Esophagus squamous epithelium (tissue), 5 donors: ENCODE measurements around the gene TP53I13. TPM values are rescaled to one million over a fixed set of nuclear protein-coding genes. Genes with fewer than 3 reads are reported as not detected.

Experiments used
- DNase-seq: peaks from one replicate; lab custom pipeline; 2025; lab: John Stamatoyannopoulos, UW
- H3K27ac ChIP-seq, 4 donors: fragments of 200-600 bp; sonication (generic); one replicate each; pipeline ENCODE4 v1.5.1; 2016 to 2019; ENCODE audit warnings: mild to moderate bottlenecking in 1 of 4
- H3K27me3 ChIP-seq, 4 donors: fragments of 200-600 bp; sonication (generic); 1 replicate in 3 of 4; 2 replicates in 1 of 4; pipeline versions ENCODE4 v1.5.1 to v1.6.0; 2017 to 2021; ENCODE audit warnings: antibody characterized with exemption in 1 of 4
- H3K36me3 ChIP-seq, 3 donors: fragments of 200-600 bp; sonication (generic); one replicate each; pipeline ENCODE4 v1.5.1; 2016 to 2019
- H3K4me1 ChIP-seq, 3 donors: fragments of 200-600 bp; sonication (generic); one replicate each; pipeline ENCODE4 v1.5.1; 2017 to 2019
- H3K4me3 ChIP-seq, 4 donors: fragments of 200-600 bp; sonication (generic); 1 replicate in 3 of 4; 2 replicates in 1 of 4; pipeline ENCODE4 v1.5.1; 2016 to 2019; ENCODE audit warnings: mild to moderate bottlenecking in 2 of 4, moderate library complexity in 1 of 4
- H3K9me3 ChIP-seq, 3 donors: fragments of 200-600 bp; sonication (generic); one replicate each; pipeline ENCODE4 v1.5.1; 2016 to 2019
- POLR2A ChIP-seq, 4 donors: fragments of 450-650 bp; IDR thresholded peaks; one replicate each; pipeline ENCODE4 v1.6.1; 2017; ENCODE audit warnings: antibody characterized with exemption in 4 of 4, mild to moderate bottlenecking in 4 of 4, moderate library complexity in 3 of 4
- WGBS, 2 donors: methylation state at CpG; one replicate each; pipeline ENCODE4 v1.1.5; 2018; 5-methylcytosine and 5-hydroxymethylcytosine counted together
- intact Hi-C: fragments of 100-400 bp; cut with DNase I; formaldehyde crosslinking; loops from one replicate; pipeline ENCODE4 v1.15.0; 2022
- total RNA-seq, 4 donors: library from RNA; depleted of rRNA; stranded (reverse); fragments of >200 nt; gene quantifications; one replicate each; pipeline ENCODE4 v1.1.0, GENCODE V29; 2016
- TF ChIP-seq, protein P1 (sequence below), 6 experiments: fragments of 450-650 bp in 4 of 6; fragments of 200-600 bp in 2 of 6; sonication (generic) in 2 of 6; IDR thresholded peaks; one replicate each; pipeline ENCODE4 v1.5.1; 2016 to 2019; ENCODE audit warnings: antibody characterized with exemption in 6 of 6, mild to moderate bottlenecking in 4 of 6, moderate library complexity in 4 of 6
- donor health status: DM: yes; HTN: yes; CAD: no.

TP53I13 gene
- total RNA-seq, 4 donors from 2014 or later = 11.8 to 34.9 (median 21.8) TPM

DNA sequence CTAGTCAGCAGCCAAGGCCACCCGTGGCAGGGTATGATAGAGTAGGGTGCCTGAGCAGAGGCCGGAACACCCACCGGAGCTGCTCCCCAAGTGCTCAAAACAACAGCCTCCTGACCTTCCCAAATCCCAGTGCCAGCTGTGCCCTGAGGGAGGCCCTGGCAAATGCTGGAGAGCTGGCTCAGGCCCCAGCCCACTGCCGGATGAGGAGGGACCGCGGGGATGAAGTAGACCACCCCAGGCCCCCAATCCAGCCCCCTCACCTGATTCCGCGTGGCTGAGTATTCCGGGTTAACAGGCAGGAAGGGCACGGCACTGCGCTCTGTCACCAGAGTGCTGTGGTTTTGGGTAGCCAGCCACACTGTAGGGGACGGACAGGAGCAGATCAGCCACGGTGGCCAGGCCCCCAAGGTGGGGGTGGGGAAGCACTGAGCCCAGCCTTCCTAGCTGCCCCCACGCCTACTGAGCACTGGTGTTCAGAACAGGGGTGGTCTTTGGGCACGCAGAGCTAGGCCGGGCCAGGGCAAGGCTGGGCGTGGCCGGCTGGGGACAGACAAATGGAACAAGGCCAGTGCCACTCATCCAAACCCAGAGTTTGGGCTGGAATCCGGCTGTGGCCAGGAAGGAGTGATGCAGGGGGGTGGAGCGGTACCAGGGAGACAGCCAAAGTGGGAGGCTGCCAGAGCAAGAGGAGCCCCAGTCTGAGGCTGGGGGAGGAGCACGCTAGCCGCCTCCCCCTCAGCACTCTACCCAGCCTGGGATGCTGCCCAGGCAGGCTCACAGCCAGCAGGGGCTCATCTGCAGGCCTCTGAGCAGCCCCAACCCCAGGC lies 9.1 kb downstream of the TP53I13 start:
- Histone ChIP-seq H3K9me3 (no peaks in the 10 kb centered on the region), H3K36me3 (peaks cover 21 to 97% (median 51%) of the 10 kb centered on the region in 3 donors), H3K27me3 (no peaks in the 10 kb centered on the region), H3K4me3 (no peak overlapping the region), H3K27ac (peak overlapping the region in 2 of 4 donors; percentile 55 to 65), H3K4me1 (peaks cover 31 to 67% (median 34%) of the 10 kb centered on the region in 3 donors)
- no peak for DNase-seq
- no peak for TF ChIP-seq POLR2A (IDR thresholded peaks at IDR 0.05)
- TF ChIP-seq, protein P1, sequence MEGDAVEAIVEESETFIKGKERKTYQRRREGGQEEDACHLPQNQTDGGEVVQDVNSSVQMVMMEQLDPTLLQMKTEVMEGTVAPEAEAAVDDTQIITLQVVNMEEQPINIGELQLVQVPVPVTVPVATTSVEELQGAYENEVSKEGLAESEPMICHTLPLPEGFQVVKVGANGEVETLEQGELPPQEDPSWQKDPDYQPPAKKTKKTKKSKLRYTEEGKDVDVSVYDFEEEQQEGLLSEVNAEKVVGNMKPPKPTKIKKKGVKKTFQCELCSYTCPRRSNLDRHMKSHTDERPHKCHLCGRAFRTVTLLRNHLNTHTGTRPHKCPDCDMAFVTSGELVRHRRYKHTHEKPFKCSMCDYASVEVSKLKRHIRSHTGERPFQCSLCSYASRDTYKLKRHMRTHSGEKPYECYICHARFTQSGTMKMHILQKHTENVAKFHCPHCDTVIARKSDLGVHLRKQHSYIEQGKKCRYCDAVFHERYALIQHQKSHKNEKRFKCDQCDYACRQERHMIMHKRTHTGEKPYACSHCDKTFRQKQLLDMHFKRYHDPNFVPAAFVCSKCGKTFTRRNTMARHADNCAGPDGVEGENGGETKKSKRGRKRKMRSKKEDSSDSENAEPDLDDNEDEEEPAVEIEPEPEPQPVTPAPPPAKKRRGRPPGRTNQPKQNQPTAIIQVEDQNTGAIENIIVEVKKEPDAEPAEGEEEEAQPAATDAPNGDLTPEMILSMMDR (IDR thresholded peaks at IDR 0.05) = no peak
- intact Hi-C loops = no loop called here
- 70 to 100% methylated on average over 1 to 3 of the region's 22 CpGs for WGBS, 2 donors

DNA sequence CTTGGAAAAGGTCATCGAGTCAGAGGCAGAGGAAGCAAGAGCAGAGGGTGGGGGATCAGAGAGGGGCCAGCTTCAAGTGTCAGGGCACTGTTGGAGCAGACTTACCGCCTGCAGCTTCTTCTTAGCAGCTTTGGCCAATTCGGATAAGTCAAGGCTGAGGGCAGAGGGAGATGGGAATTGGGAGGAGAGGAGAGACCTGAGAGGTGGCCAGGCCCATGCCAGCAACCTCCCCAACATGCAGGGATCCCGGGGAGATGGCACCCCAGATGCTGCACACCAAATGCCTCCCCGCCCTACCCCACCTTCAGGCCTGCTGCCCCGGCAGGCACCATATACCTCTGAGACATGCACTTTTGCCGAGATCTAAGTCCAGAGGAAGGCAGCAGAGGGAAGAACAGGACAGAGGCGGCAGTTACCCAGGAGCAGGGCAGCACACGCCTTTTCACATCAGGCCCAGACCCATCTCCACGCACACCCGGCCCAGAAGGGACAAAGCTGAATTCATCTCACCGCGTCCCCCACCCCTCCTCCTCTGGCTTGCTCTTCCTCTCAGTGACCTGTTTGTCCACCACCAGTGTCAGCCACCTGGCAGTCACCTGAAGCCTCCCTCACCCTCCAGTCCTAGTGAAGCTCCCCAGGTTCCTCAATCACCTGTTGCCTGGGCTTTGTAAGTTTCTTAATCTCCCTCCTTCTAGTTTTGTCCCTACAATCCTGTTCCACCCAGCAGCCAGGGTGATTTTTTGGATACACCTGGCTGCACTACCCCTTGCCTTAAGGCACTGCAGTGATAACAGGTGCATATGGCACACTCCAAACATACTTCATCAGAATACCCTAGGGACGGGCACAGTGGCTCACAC lies 10.4 kb downstream of the TP53I13 start:
- intact Hi-C loops = no loop called here
- Histone ChIP-seq H3K36me3 (peaks cover 21 to 91% (median 51%) of the 10 kb centered on the region in 3 donors), H3K4me3 (no peak overlapping the region), H3K9me3 (no peaks in the 10 kb centered on the region), H3K27ac (peak overlapping the region in 2 of 4 donors; percentile 49 to 55), H3K27me3 (no peaks in the 10 kb centered on the region), H3K4me1 (peaks cover 38 to 69% (median 44%) of the 10 kb centered on the region in 3 donors)
- DNase-seq = no peak
- 73 to 74% methylated on average over 8 to 11 of the region's 14 CpGs for WGBS, 2 donors
- TF ChIP-seq POLR2A (IDR thresholded peaks at IDR 0.05) = no peak
- TF ChIP-seq, protein P1 (IDR thresholded peaks at IDR 0.05) = no peak

DNA sequence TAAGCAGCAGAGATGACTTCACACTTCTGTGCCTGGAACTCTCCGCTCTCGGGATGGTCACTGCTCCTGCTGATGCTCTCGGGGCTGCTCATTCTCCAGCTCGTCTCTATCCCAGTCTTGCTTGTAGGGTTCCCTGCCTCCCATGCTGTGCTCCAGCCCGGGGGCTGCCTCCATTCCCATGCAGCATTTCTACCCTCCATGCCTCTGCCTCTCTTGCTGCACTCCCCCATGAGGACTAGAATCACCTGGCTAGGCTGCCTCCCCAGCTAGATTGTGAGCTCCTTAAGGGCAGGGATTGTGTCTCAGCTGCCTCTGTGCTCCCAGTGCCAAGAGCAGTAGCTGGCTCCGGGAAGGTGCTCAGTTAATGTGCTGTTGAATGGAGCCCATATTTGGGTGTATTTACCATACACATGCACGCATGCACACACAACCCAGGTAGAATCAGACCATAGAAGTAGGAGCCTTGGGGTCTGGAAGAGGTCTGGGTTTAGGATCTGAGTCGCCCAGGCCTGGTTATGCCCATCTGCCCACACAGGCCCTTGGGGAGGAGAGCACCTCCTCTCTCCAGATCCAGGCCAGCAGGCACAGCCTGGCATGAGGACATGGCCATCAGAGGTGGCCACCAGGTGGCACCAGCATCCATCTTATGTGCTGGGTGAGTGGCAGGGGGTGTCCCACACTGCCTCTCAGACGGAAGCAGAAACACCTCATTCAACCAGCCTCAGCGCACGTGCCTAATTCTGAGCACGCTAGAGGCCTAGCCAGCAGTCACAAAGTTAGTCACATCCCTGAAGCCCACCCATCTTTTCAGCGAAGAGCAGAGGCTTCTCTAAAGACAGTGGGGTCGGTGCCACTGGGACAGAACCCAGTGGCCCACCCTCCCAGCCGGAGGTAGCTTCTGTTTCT lies 11.6 kb downstream of the TP53I13 start:
- TF ChIP-seq, protein P1 (IDR thresholded peaks at IDR 0.05) = peak; percentile 81 to 96 (median 93)
- no peak for TF ChIP-seq POLR2A (IDR thresholded peaks at IDR 0.05)
- Histone ChIP-seq H3K9me3 (no peaks in the 10 kb centered on the region), H3K27ac (peak overlapping the region in 3 of 4 donors; percentile 54 to 93 (median 70)), H3K4me1 (peaks cover 51 to 81% (median 53%) of the 10 kb centered on the region in 3 donors), H3K4me3 (no peak overlapping the region), H3K36me3 (peaks cover 20 to 78% (median 44%) of the 10 kb centered on the region in 3 donors), H3K27me3 (no peaks in the 10 kb centered on the region)
- DNase-seq = no peak
- whole genome bisulfite sequencing, 2 donors = 45 to 48% methylated on average over 14 to 15 of the region's 15 CpGs
- intact Hi-C loops = no loop called here

DNA sequence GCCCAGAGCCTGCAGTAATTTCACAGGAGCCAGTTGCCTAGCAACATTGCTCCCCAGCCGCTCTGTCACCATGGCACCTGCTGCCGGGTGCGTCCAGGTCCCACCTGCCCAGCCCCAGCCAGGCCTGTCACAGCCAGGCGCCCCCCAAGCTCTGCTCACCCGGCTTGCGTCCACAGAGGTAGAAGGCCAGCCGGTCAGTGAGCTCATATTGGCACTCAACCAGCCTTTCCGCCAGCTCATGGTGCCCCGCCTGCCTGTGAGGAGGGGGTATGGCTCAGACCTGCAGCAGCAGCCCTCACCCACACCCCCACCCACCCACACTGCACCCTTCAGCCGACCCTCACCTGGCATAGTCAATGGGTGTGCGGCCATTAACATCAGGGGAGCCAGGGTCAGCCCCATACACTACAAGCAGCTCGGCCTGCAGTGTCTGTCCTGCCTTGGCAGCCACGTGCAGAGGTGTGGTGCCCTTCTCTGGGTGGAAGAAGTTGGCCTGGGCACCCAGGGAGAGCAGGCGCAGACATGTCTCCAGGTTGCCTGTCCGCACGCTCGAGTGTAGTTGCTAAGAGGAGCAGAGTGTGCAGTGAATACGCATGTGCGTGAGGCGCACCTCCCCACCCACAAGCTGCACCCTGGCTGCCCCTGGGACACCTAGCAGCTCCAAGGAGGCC lies 13.2 kb downstream of the TP53I13 start:
- no peak for DNase-seq
- H3K27ac ChIP-seq = peak overlapping the region; percentile 52 to 93 (median 80)
- H3K27me3 ChIP-seq = no peaks in the 10 kb centered on the region
- TF ChIP-seq, protein P1 (IDR thresholded peaks at IDR 0.05) = no peak
- TF ChIP-seq POLR2A (IDR thresholded peaks at IDR 0.05) = no peak
- peaks cover 4 to 62% (median 28%) of the 10 kb centered on the region in 3 donors for H3K36me3 ChIP-seq
- no peaks in the 10 kb centered on the region for H3K9me3 ChIP-seq
- H3K4me3 ChIP-seq = no peak overlapping the region
- intact Hi-C loops = no loop called here
- H3K4me1 ChIP-seq = peaks cover 56 to 97% (median 59%) of the 10 kb centered on the region in 3 donors
- WGBS, 2 donors = 49 to 64% methylated on average over 4 to 6 of the region's 20 CpGs
